ENCODE measurements around the gene ATP6V1B1.

GRCh38 chr2:70921839-70922234 lies 13.9 kb upstream of the ATP6V1B1 start:
- TF ChIP-seq CTCF (conservative IDR thresholded peaks at IDR 0.05; ENCODE audit: low read depth in 2 of 2) (no peak), REST (IDR thresholded peaks at IDR 0.05; ENCODE audit: unreplicated experiment) (no peak), EZH2 (IDR thresholded peaks at IDR 0.05; ENCODE audit: low read depth, unreplicated experiment) (no peak), CREB1 (CRISPR knock-in tag; IDR thresholded peaks at IDR 0.05; ENCODE audit: low read depth) (no peak), POLR2AphosphoS5 (IDR thresholded peaks at IDR 0.05; ENCODE audit: low read depth) (no peak), EZH2phosphoT487 (IDR thresholded peaks at IDR 0.05; ENCODE audit: unreplicated experiment) (no peak), ZNF114 (CRISPR knock-in tag; IDR thresholded peaks at IDR 0.05) (no peak), JUNB (IDR thresholded peaks at IDR 0.05; ENCODE audit: unreplicated experiment) (no peak), STAT1 (IDR thresholded peaks at IDR 0.05; ENCODE audit: unreplicated experiment) (no peak), NANOG (IDR thresholded peaks at IDR 0.05; ENCODE audit: borderline replicate concordance) (no peak), ZNF331 (CRISPR knock-in tag; IDR thresholded peaks at IDR 0.05; ENCODE audit: low read depth) (no peak), ETS1 (IDR thresholded peaks at IDR 0.05) (no peak)
- TF ChIP-seq, protein P1, sequence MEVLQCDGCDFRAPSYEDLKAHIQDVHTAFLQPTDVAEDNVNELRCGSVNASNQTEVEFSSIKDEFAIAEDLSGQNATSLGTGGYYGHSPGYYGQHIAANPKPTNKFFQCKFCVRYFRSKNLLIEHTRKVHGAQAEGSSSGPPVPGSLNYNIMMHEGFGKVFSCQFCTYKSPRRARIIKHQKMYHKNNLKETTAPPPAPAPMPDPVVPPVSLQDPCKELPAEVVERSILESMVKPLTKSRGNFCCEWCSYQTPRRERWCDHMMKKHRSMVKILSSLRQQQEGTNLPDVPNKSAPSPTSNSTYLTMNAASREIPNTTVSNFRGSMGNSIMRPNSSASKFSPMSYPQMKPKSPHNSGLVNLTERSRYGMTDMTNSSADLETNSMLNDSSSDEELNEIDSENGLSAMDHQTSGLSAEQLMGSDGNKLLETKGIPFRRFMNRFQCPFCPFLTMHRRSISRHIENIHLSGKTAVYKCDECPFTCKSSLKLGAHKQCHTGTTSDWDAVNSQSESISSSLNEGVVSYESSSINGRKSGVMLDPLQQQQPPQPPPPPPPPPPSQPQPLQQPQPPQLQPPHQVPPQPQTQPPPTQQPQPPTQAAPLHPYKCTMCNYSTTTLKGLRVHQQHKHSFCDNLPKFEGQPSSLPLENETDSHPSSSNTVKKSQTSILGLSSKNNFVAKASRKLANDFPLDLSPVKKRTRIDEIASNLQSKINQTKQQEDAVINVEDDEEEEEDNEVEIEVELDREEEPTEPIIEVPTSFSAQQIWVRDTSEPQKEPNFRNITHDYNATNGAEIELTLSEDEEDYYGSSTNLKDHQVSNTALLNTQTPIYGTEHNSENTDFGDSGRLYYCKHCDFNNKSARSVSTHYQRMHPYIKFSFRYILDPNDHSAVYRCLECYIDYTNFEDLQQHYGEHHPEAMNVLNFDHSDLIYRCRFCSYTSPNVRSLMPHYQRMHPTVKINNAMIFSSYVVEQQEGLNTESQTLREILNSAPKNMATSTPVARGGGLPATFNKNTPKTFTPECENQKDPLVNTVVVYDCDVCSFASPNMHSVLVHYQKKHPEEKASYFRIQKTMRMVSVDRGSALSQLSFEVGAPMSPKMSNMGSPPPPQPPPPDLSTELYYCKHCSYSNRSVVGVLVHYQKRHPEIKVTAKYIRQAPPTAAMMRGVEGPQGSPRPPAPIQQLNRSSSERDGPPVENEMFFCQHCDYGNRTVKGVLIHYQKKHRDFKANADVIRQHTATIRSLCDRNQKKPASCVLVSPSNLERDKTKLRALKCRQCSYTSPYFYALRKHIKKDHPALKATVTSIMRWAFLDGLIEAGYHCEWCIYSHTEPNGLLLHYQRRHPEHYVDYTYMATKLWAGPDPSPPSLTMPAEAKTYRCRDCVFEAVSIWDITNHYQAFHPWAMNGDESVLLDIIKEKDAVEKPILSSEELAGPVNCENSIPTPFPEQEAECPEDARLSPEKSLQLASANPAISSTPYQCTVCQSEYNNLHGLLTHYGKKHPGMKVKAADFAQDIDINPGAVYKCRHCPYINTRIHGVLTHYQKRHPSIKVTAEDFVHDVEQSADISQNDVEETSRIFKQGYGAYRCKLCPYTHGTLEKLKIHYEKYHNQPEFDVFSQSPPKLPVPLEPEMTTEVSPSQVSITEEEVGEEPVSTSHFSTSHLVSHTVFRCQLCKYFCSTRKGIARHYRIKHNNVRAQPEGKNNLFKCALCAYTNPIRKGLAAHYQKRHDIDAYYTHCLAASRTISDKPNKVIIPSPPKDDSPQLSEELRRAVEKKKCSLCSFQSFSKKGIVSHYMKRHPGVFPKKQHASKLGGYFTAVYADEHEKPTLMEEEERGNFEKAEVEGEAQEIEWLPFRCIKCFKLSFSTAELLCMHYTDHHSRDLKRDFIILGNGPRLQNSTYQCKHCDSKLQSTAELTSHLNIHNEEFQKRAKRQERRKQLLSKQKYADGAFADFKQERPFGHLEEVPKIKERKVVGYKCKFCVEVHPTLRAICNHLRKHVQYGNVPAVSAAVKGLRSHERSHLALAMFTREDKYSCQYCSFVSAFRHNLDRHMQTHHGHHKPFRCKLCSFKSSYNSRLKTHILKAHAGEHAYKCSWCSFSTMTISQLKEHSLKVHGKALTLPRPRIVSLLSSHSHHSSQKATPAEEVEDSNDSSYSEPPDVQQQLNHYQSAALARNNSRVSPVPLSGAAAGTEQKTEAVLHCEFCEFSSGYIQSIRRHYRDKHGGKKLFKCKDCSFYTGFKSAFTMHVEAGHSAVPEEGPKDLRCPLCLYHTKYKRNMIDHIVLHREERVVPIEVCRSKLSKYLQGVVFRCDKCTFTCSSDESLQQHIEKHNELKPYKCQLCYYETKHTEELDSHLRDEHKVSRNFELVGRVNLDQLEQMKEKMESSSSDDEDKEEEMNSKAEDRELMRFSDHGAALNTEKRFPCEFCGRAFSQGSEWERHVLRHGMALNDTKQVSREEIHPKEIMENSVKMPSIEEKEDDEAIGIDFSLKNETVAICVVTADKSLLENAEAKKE (CRISPR knock-in tag; IDR thresholded peaks at IDR 0.05), result no peak
